SK-N-MC (cell line): ENCODE results near the gene RITA1.

Source experiments
- EZH2 ChIP-seq: fragments of 200-600 bp; sonication (generic); IDR thresholded peaks from one replicate; pipeline ENCODE4 v1.6.1; 2017; ENCODE audit warnings: antibody characterized with exemption
- POLR2AphosphoS5 ChIP-seq: IDR thresholded peaks from 2 replicates; pipeline ENCODE4 v1.6.1; 2012; ENCODE audit warnings: mild to moderate bottlenecking, low read depth, low read length, borderline replicate concordance

DNA sequence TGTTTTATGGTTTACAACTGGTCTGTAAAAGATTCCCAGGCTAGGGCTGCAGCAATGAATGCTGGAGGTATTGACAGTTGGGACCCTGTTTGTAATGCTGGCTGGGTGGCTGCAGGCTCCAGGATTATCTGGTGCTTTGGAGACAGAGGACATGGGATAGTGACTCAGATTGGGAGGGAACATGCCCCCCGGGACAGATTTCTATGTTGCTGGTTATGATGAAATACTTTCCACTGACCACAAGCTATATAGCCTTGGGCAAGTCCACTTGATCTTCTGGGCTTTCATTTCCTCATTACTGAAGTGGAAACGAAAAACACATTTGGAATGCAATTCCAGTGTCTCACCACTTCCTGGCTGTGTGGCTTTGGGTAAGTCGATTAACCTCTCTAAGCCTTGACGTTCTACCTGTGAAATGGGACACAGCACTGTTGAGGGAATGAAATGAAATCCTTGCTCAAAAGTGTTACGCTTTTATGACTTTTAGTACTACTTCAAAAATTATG, 29.4 kb downstream of the RITA1 start:
- TF ChIP-seq EZH2: no peak
- TF ChIP-seq POLR2AphosphoS5: no peak
